H1 (cell line): Measurements from ENCODE around the gene PRMT2. TPM values are rescaled to one million over a fixed set of nuclear protein-coding genes. Genes with fewer than 3 reads are reported as not detected.

ENCODE experiments used
- CTCF ChIA-PET: fragments of 300-600 bp; sonication (Branson Sonifier 250); formaldehyde crosslinking; loops from one replicate; lab custom pipeline; 2021; ENCODE audit not compliant: partially characterized antibody; lab: Charles Lee
- POLR2A ChIA-PET: fragments of 300-600 bp; sonication (Branson Sonifier 250); formaldehyde crosslinking; loops from one replicate; lab custom pipeline; 2021; ENCODE audit warnings: inconsistent platforms; ENCODE audit not compliant: partially characterized antibody; lab: Charles Lee
- DNase-seq, 2 experiments: peaks; one replicate each; pipeline versions ENCODE4 v3.0.0 to v3.0.0-alpha.2; 2010 to 2022; ENCODE audit warnings: low spot score in 2 of 2, low read depth in 1 of 2, mixed read lengths in 1 of 2
- FAIRE-seq: peaks from 2 replicates; lab custom pipeline; 2011; peaks lifted over from hg19 to GRCh38; lab: Jason Lieb, UNC
- H2AFZ ChIP-seq: 2 replicates; pipeline ENCODE4 v1.8.1; 2012; ENCODE audit warnings: low read length, inconsistent platforms
- H2AK5ac ChIP-seq: 2 replicates; pipeline ENCODE4 v1.6.1; 2013; ENCODE audit warnings: low read depth, low read length
- H2BK120ac ChIP-seq: replicated peaks from 2 replicates; pipeline ENCODE3; 2013; ENCODE audit warnings: low read depth, low read length, inconsistent platforms
- H2BK12ac ChIP-seq: 2 replicates; pipeline ENCODE4 v1.6.1; 2013; ENCODE audit warnings: low read depth, low read length
- H2BK15ac ChIP-seq: 2 replicates; pipeline ENCODE4 v1.6.1; 2013; ENCODE audit warnings: low read length
- H2BK20ac ChIP-seq: 2 replicates; pipeline ENCODE4 v1.6.1; 2013; ENCODE audit warnings: low read length
- H2BK5ac ChIP-seq: 2 replicates; pipeline ENCODE4 v1.6.1; 2013; ENCODE audit warnings: low read depth, low read length
- H3K14ac ChIP-seq: 2 replicates; pipeline ENCODE4 v1.6.1; 2013; ENCODE audit warnings: inconsistent platforms; ENCODE audit not compliant: insufficient read length
- H3K18ac ChIP-seq: 2 replicates; pipeline ENCODE4 v1.6.1; 2013; ENCODE audit warnings: low read length; ENCODE audit errors: extremely low read depth
- H3K23ac ChIP-seq: 2 replicates; pipeline ENCODE4 v1.6.1; 2013; ENCODE audit warnings: inconsistent platforms; ENCODE audit not compliant: insufficient read length
- H3K23me2 ChIP-seq: 2 replicates; pipeline ENCODE4 v1.6.1; 2013; ENCODE audit warnings: low read depth, low read length
- H3K27ac ChIP-seq: 2 replicates; pipeline ENCODE4 v1.6.1; 2011; ENCODE audit warnings: low read depth, low read length, inconsistent platforms
- H3K27me3 ChIP-seq, 4 experiments: replicated peaks in 1 of 4; 1 replicate in 1 of 4; 2 replicates in 3 of 4; pipeline versions ENCODE4 v1.6.1 to v1.8.1; 2011 to 2013; ENCODE audit warnings: low read length in 3 of 4, mild to moderate bottlenecking in 3 of 4, inconsistent platforms in 2 of 4, mixed read lengths in 2 of 4, moderate library complexity in 1 of 4; ENCODE audit not compliant: control insufficient read depth in 3 of 4, insufficient read depth in 3 of 4; ENCODE audit errors: extremely low read depth in 1 of 4
- H3K36me3 ChIP-seq, 4 experiments: 2 replicates each; pipeline versions ENCODE4 v1.6.1 to v1.8.1; 2011 to 2013; ENCODE audit warnings: mild to moderate bottlenecking in 4 of 4, low read length in 3 of 4, moderate library complexity in 2 of 4, control low read depth in 1 of 4, inconsistent platforms in 1 of 4; ENCODE audit not compliant: insufficient read depth in 4 of 4, control insufficient read depth in 2 of 4
- H3K4ac ChIP-seq: replicated peaks from 2 replicates; pipeline ENCODE3; 2013; ENCODE audit warnings: low read length, low read depth, mixed read lengths, inconsistent platforms; ENCODE audit not compliant: insufficient read length
- H3K4me1 ChIP-seq, 4 experiments: replicated peaks in 1 of 4; 1 replicate in 1 of 4; 2 replicates in 3 of 4; pipeline versions ENCODE4 v1.6.1 to v1.8.1; 2011 to 2013; ENCODE audit warnings: low read length in 3 of 4, inconsistent platforms in 2 of 4, mixed read lengths in 1 of 4; ENCODE audit not compliant: insufficient read depth in 4 of 4, control insufficient read depth in 3 of 4
- H3K4me2 ChIP-seq, 2 experiments: 2 replicates each; pipeline versions ENCODE4 v1.6.1 to v1.8.1; 2011 to 2013; ENCODE audit warnings: low read depth in 2 of 2, low read length in 2 of 2, control low read depth in 1 of 2, inconsistent platforms in 1 of 2, mild to moderate bottlenecking in 1 of 2; ENCODE audit not compliant: insufficient read depth in 1 of 2
- H3K4me3 ChIP-seq, 4 experiments: fragments of 200-600, 300-600 bp in 1 of 4; sonication (generic), shearing (Covaris generic), sonication (Bioruptor Twin) in 1 of 4; 2 replicates each; pipeline versions ENCODE4 v1.5.1 to v1.8.1; 2011 to 2016; ENCODE audit warnings: low read length in 4 of 4, low read depth in 3 of 4, control low read depth in 2 of 4, inconsistent platforms in 2 of 4, mild to moderate bottlenecking in 2 of 4, mixed read lengths in 1 of 4, moderate library complexity in 1 of 4; ENCODE audit not compliant: insufficient read depth in 2 of 4; ENCODE audit errors: extremely low read depth in 1 of 4
- H3K56ac ChIP-seq: replicated peaks from 2 replicates; pipeline ENCODE3; 2013; ENCODE audit warnings: low read depth, mild to moderate bottlenecking, mixed read lengths, low read length, inconsistent platforms; ENCODE audit not compliant: insufficient read length
- H3K79me1 ChIP-seq: 2 replicates; pipeline ENCODE4 v1.6.1; 2013; ENCODE audit warnings: low read depth, low read length, control low read depth
- H3K79me2 ChIP-seq, 2 experiments: 2 replicates each; pipeline versions ENCODE4 v1.6.1 to v1.8.1; 2012 to 2013; ENCODE audit warnings: low read length in 2 of 2, mild to moderate bottlenecking in 2 of 2, inconsistent platforms in 1 of 2; ENCODE audit not compliant: insufficient read depth in 2 of 2, control insufficient read depth in 1 of 2
- H3K9ac ChIP-seq, 4 experiments: replicated peaks in 1 of 4; 1 replicate in 1 of 4; 2 replicates in 3 of 4; pipeline versions ENCODE4 v1.6.1 to v1.8.1; 2011 to 2013; ENCODE audit warnings: low read depth in 3 of 4, low read length in 3 of 4, control low read depth in 2 of 4, mild to moderate bottlenecking in 2 of 4, moderate library complexity in 2 of 4, inconsistent platforms in 1 of 4; ENCODE audit errors: extremely low read depth in 1 of 4
- H3K9me3 ChIP-seq, 2 experiments: 2 replicates each; pipeline versions ENCODE4 v1.6.1 to v1.8.1; 2012 to 2013; ENCODE audit warnings: mild to moderate bottlenecking in 2 of 2, moderate library complexity in 2 of 2, control low read depth in 1 of 2, inconsistent platforms in 1 of 2, low read depth in 1 of 2, low read length in 1 of 2, mixed read lengths in 1 of 2; ENCODE audit not compliant: insufficient read depth in 2 of 2
- H4K20me1 ChIP-seq, 2 experiments: replicated peaks in 1 of 2; 2 replicates each; pipeline versions ENCODE3 to v1.8.1; 2011 to 2013; ENCODE audit warnings: inconsistent platforms in 2 of 2, low read length in 2 of 2, mild to moderate bottlenecking in 1 of 2; ENCODE audit not compliant: insufficient read depth in 2 of 2, control insufficient read depth in 1 of 2
- H4K5ac ChIP-seq: 2 replicates; pipeline ENCODE4 v1.6.1; 2013; ENCODE audit warnings: low read length, low read depth, mixed read lengths, inconsistent platforms; ENCODE audit not compliant: insufficient read length
- H4K8ac ChIP-seq: 2 replicates; pipeline ENCODE4 v1.8.0; 2013; ENCODE audit warnings: mild to moderate bottlenecking, moderate library complexity, low read length, inconsistent platforms; ENCODE audit not compliant: insufficient read depth; ENCODE audit errors: extremely low read depth
- H4K91ac ChIP-seq: replicated peaks from 2 replicates; pipeline ENCODE3; 2013; ENCODE audit warnings: low read length, mixed read lengths, inconsistent platforms; ENCODE audit not compliant: insufficient read length
- ASH2L ChIP-seq: fragments of 200-600, 300-600 bp; sonication (generic); IDR thresholded peaks from one replicate; pipeline ENCODE4 v1.7.1; 2017; ENCODE audit warnings: low read length
- BCL11A ChIP-seq, 2 experiments: IDR thresholded peaks; one replicate each; pipeline ENCODE4 v1.6.1; 2011; ENCODE audit warnings: low read depth in 2 of 2, low read length in 2 of 2, mild to moderate bottlenecking in 2 of 2
- CREB1 ChIP-seq: IDR thresholded peaks from 2 replicates; pipeline ENCODE4 v1.6.1; 2012; ENCODE audit warnings: inconsistent platforms
- YY1 ChIP-seq: IDR thresholded peaks from 2 replicates; pipeline ENCODE4 v1.6.1; 2011; ENCODE audit warnings: low read depth, mild to moderate bottlenecking, low read length
- whole genome bisulfite sequencing, 2 experiments: shearing (Covaris generic) in 1 of 2; methylation state at CpG; one replicate each; pipeline versions ENCODE4 v1.1.6 to v1.1.7; 2013 to 2015; ENCODE audit warnings: low lambda C conversion rate in 2 of 2, mixed read lengths in 2 of 2, inconsistent platforms in 1 of 2, low coverage in 1 of 2, missing lambda C conversion rate in 1 of 2; ENCODE audit not compliant: insufficient replicate concordance in 2 of 2, insufficient coverage in 1 of 2, insufficient read length in 1 of 2; ENCODE audit errors: extremely low coverage in 1 of 2, missing lambda C conversion rate in 1 of 2; 5-methylcytosine and 5-hydroxymethylcytosine counted together
- polyA plus RNA-seq, 7 experiments: library from polyadenylated mRNA; depleted of rRNA in 3 of 7; stranded (reverse) in 5 of 7; unstranded in 2 of 7; fragments of >200 nt in 5 of 7; fragments of 200-250 nt in 2 of 7; gene quantifications; 1 replicate in 5 of 7; 2 replicates in 1 of 7; 4 replicates in 1 of 7; pipeline versions ENCODE4 v1.2.1 to v1.2.3, GENCODE V29; 2011 to 2013; ENCODE audit warnings: missing spikeins in 2 of 7, mixed read lengths in 2 of 7
- total RNA-seq: library from RNA; stranded (reverse); fragmentation: NEBNext Ultra II Directional; extraction: Animal tissue kit (Norgen Biotek cat#: 25700); gene quantifications from 2 replicates; pipeline ENCODE4 v1.2.1, GENCODE V29; 2021

The PRMT2 gene
- total and polyA plus RNA-seq, 2 of the 8 experiments (the other 6 are each of a cell fraction or from before 2014, with no cell fraction given), result 45.8 to 59.2 TPM

GRCh38 chr21:46634966-46635323 lies 529 bp upstream of the PRMT2 start:
- Histone ChIP-seq H3K79me1 (no peaks in the 10 kb centered on the region), H3K23me2 (peaks cover 4% of the 10 kb centered on the region; the same call in 1 of the 2 replicates), H2BK12ac (no peak overlapping the region), H3K4me3 (peak overlapping the region; percentile 80 to 98 (median 88)), H2AFZ (no peak overlapping the region; the same call in 1 of the 2 replicates), H4K20me1 (peaks cover 0 to 4% of the 10 kb centered on the region in 2 experiments), H3K4me2 (peak overlapping the region; percentile 66 to 94), H3K27ac (peak overlapping the region; percentile 89), H3K23ac (no peak overlapping the region), H2BK15ac (no peak overlapping the region), H3K27me3 (no peaks in the 10 kb centered on the region), H3K9ac (peak overlapping the region; percentile 39 to 79 (median 61)), H4K91ac (peak overlapping the region; percentile 59), H2BK120ac (no peak overlapping the region), H3K4me1 (peaks cover 0 to 8% (median 4%) of the 10 kb centered on the region in 4 experiments; a peak in 4 of 7 replicates), H3K79me2 (peaks cover 5 to 13% of the 10 kb centered on the region in 2 experiments; a peak in 2 of 4 replicates), H3K18ac (peak overlapping the region; percentile 42; the same call in 1 of the 2 replicates), H3K9me3 (no peaks in the 10 kb centered on the region), H3K56ac (no peak overlapping the region), H3K36me3 (peaks cover 0 to 12% (median 1%) of the 10 kb centered on the region in 4 experiments; a peak in 2 of 8 replicates), H2AK5ac (no peak overlapping the region), H2BK20ac (no peak overlapping the region), H4K8ac (peak overlapping the region; percentile 95; the same call in 1 of the 2 replicates), H3K14ac (no peak overlapping the region), H4K5ac (peak overlapping the region; percentile 63), H3K4ac (no peak overlapping the region), H2BK5ac (peak overlapping the region; percentile 94)
- FAIRE-seq, result no peak
- CTCF ChIA-PET, result interaction anchor here (0.6 to 3.4 kb wide), 7 partner anchors 8 to 44 kb away, joined by 3 to 11 read pairs (median 4); no protein-coding TSS in a partner anchor
- POLR2A ChIA-PET, result interaction anchor here (0.8 to 2.4 kb wide), 10 partner anchors 11 to 177 kb away, joined by 3 to 18 read pairs (median 5); no protein-coding TSS in a partner anchor
- TF ChIP-seq CREB1, result peak; percentile 93
- peak; percentile 72 for TF ChIP-seq YY1
- peak; percentile 32 for TF ChIP-seq ASH2L
- TF ChIP-seq BCL11A (IDR thresholded peaks at IDR 0.05; ENCODE audit: low read depth in 2 of 2, low read length in 2 of 2), result no peak
- peak in 1 of 2 experiments; percentile 53 for DNase-seq
- WGBS, 2 experiments, result 2% methylated on average over 11 of the region's 14 CpGs; no CpG with 5 or more reads in 1 of the 2 experiments
